ENCODE data around the gene ST8SIA5.

ST8SIA5 gene

GRCh38 chr18:46678785-46679399 lies 78.0 kb downstream of the ST8SIA5 start:
- TF ChIP-seq TCF12 (IDR thresholded peaks at IDR 0.05; ENCODE audit: low read depth) (no peak), REST (IDR thresholded peaks at IDR 0.05; ENCODE audit: low read depth) (no peak), CREB1 (IDR thresholded peaks at IDR 0.05; ENCODE audit: low read depth) (no peak), YY1 (IDR thresholded peaks at IDR 0.05; ENCODE audit: low read depth) (no peak), CEBPB (IDR thresholded peaks at IDR 0.05) (no peak), NFIC (IDR thresholded peaks at IDR 0.05) (no peak), TAF1 (IDR thresholded peaks at IDR 0.05; ENCODE audit: low read depth) (no peak), MAX (IDR thresholded peaks at IDR 0.05) (no peak), FOXM1 (IDR thresholded peaks at IDR 0.05; ENCODE audit: borderline replicate concordance, low read depth) (no peak), EGR1 (IDR thresholded peaks at IDR 0.05) (no peak), RAD21 (IDR thresholded peaks at IDR 0.05; ENCODE audit: low read depth) (no peak), EP300 (IDR thresholded peaks at IDR 0.05; ENCODE audit: borderline replicate concordance) (no peak), ZBTB7A (IDR thresholded peaks at IDR 0.05; ENCODE audit: low read depth) (no peak)
- TF ChIP-seq, protein P1, sequence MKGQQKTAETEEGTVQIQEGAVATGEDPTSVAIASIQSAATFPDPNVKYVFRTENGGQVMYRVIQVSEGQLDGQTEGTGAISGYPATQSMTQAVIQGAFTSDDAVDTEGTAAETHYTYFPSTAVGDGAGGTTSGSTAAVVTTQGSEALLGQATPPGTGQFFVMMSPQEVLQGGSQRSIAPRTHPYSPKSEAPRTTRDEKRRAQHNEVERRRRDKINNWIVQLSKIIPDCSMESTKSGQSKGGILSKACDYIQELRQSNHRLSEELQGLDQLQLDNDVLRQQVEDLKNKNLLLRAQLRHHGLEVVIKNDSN (IDR thresholded peaks at IDR 0.05), result no peak

DNA sequence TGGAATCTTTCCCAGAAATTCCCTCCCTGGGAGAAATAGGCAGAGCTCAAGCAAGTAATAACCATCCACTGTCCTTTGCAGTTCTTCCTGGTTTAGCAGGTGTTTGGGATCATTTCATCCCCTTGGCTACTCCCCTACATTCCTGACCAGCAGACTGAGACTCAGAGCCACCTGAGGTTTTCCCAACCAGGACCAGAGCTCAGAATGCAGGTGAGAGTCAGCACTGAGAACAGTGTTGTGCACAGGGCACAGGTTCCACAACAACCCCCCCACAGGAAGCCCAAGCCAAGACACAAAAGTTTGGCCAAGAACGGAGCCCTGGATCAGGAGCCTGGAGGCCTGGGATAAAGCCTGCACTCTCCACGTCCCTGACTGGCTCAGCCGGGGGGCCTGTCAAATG lies 78.8 kb downstream of the ST8SIA5 start:
- no peak for TF ChIP-seq TAF1 (IDR thresholded peaks at IDR 0.05; ENCODE audit: low read depth)
- TF ChIP-seq EP300 (IDR thresholded peaks at IDR 0.05; ENCODE audit: borderline replicate concordance), result no peak
- TF ChIP-seq TCF12 (IDR thresholded peaks at IDR 0.05; ENCODE audit: low read depth), result no peak
- no peak for TF ChIP-seq FOXM1 (IDR thresholded peaks at IDR 0.05; ENCODE audit: borderline replicate concordance, low read depth)
- no peak for TF ChIP-seq YY1 (IDR thresholded peaks at IDR 0.05; ENCODE audit: low read depth)
- no peak for TF ChIP-seq CEBPB (IDR thresholded peaks at IDR 0.05)
- no peak for TF ChIP-seq EGR1 (IDR thresholded peaks at IDR 0.05)
- no peak for TF ChIP-seq MAX (IDR thresholded peaks at IDR 0.05)
- TF ChIP-seq REST (IDR thresholded peaks at IDR 0.05; ENCODE audit: low read depth), result no peak
- TF ChIP-seq TEAD4 (IDR thresholded peaks at IDR 0.05), result no peak
- TF ChIP-seq CREB1 (IDR thresholded peaks at IDR 0.05; ENCODE audit: low read depth), result no peak
- TF ChIP-seq, protein P1 (IDR thresholded peaks at IDR 0.05), result no peak
- no peak for TF ChIP-seq ZBTB7A (IDR thresholded peaks at IDR 0.05; ENCODE audit: low read depth)
- no peak for TF ChIP-seq RAD21 (IDR thresholded peaks at IDR 0.05; ENCODE audit: low read depth)
- no peak for TF ChIP-seq NFIC (IDR thresholded peaks at IDR 0.05)

- no peak for TF ChIP-seq REST (IDR thresholded peaks at IDR 0.05; ENCODE audit: low read depth)
- TF ChIP-seq RAD21 (IDR thresholded peaks at IDR 0.05; ENCODE audit: low read depth), result peak; percentile 31; the same call in 1 of the 2 replicates
- TF ChIP-seq TAF1 (IDR thresholded peaks at IDR 0.05; ENCODE audit: low read depth), result no peak
- TF ChIP-seq NFIC (IDR thresholded peaks at IDR 0.05), result no peak
- TF ChIP-seq YY1 (IDR thresholded peaks at IDR 0.05; ENCODE audit: low read depth), result no peak
Observed at GRCh38 chr18:46677611-46678010, 79.2 kb downstream of the ST8SIA5 start.

DNA sequence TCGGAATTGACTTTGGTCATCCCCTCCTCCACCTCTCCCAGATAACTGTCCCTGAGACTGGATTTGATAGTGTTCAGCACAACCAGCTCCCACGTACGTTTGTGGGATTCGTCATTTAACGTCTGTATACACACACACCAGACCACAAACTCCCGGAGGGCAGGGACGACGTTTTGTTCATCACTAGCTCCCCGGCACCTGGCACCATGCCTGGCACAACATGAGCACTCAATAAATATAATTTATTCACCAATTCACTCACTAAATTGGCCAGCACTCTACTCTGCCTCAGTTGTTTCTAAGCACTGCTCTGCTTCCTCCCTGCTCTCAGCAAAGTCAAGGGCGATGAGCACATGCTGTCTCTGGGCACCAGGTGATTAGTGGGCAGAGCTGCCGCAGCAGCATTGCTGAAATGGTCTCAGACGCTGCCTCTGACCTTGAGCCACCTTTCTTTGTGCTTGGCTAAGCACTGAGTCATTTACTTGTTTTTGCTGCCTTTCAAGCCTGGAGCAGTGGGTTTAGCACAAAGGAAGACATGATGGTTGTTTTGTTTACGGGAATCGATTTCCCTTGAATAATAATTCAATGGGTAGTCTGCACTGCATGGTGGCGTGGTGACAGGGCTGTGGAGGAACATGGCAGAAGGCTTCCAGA lies 80.5 kb downstream of the ST8SIA5 start:
- TF ChIP-seq TCF12 (IDR thresholded peaks at IDR 0.05; ENCODE audit: low read depth), result no peak
- TF ChIP-seq, protein P1 (IDR thresholded peaks at IDR 0.05), result 0 out of 2 replicates have a peak, but pooled peaks have one; percentile 8
